Activated CD4-positive, alpha-beta memory T cell treated with anti-CD3 and anti-CD28 coated beads, Interleukin-2, amount 10 ng/mL, durations not matched to agents 7 days and 5 days (primary cell): Measurements from ENCODE around the gene HS6ST3. TPM values are rescaled to one million over a fixed set of nuclear protein-coding genes. Genes with fewer than 3 reads are reported as not detected.

Source experiments
- CTCF ChIA-PET: fragments of 350-600 bp; sonication (Branson Sonifier 250); formaldehyde crosslinking; loops from one replicate; lab custom pipeline; 2021; ENCODE audit warnings: antibody characterized with exemption, inconsistent platforms; lab: Charles Lee
- POLR2A ChIA-PET: fragments of 350-600 bp; sonication (Branson Sonifier 250); formaldehyde crosslinking; loops from one replicate; lab custom pipeline; 2021; ENCODE audit warnings: antibody characterized with exemption; lab: Charles Lee
- DNase-seq: peaks from one replicate; pipeline ENCODE4 v3.0.0-alpha.2; 2020
- H3K27ac Mint-ChIP-seq: one replicate; pipeline ENCODE4 v1.8.0; 2021; ENCODE audit warnings: mild to moderate bottlenecking, mixed read lengths
- H3K27me3 Mint-ChIP-seq: one replicate; pipeline ENCODE4 v1.8.0; 2021; ENCODE audit warnings: mixed read lengths
- H3K36me3 Mint-ChIP-seq: one replicate; pipeline ENCODE4 v1.8.0; 2021; ENCODE audit warnings: low read depth, mixed read lengths
- H3K4me1 Mint-ChIP-seq: one replicate; pipeline ENCODE4 v1.8.0; 2021; ENCODE audit warnings: mixed read lengths
- H3K4me3 Mint-ChIP-seq: one replicate; pipeline ENCODE4 v1.8.0; 2021; ENCODE audit warnings: mild to moderate bottlenecking, mixed read lengths
- H3K9me3 Mint-ChIP-seq: one replicate; pipeline ENCODE4 v1.8.0; 2021; ENCODE audit warnings: mixed read lengths
- total RNA-seq, 2 experiments: library from RNA; stranded (reverse); gene quantifications; one replicate each; pipeline ENCODE4 v1.2.3, GENCODE V29; 2021

Gene HS6ST3
- total RNA-seq, 2 experiments from 2014 or later = not detected

- ChIA-PET CTCF (interaction anchor here (1.7 kb wide), 1 partner anchor 8 kb away, joined by 4 read pairs; no protein-coding TSS in a partner anchor), POLR2A (no interaction called here)
- no peaks in the 10 kb centered on the region for H3K4me1 Mint-ChIP-seq
- no peak overlapping the region for H3K4me3 Mint-ChIP-seq
- no peaks in the 10 kb centered on the region for H3K9me3 Mint-ChIP-seq
- H3K27me3 Mint-ChIP-seq = no peaks in the 10 kb centered on the region
- H3K27ac Mint-ChIP-seq = no peak overlapping the region
- H3K36me3 Mint-ChIP-seq = no peaks in the 10 kb centered on the region
- no peak for DNase-seq
These were observed 720.2 kb downstream of the HS6ST3 start for GRCh38 chr13:96810104-96810503.

GRCh38 chr13:96811049-96811448 lies 721.1 kb downstream of the HS6ST3 start:
- H3K4me3 Mint-ChIP-seq = no peak overlapping the region
- H3K27ac Mint-ChIP-seq = no peak overlapping the region
- no peaks in the 10 kb centered on the region for H3K27me3 Mint-ChIP-seq
- no peaks in the 10 kb centered on the region for H3K9me3 Mint-ChIP-seq
- POLR2A ChIA-PET = no interaction called here
- no peaks in the 10 kb centered on the region for H3K4me1 Mint-ChIP-seq
- CTCF ChIA-PET = interaction anchor here (0.6 kb wide), 1 partner anchor 150 kb away, joined by 3 read pairs; no protein-coding TSS in a partner anchor
- DNase-seq = no peak
- H3K36me3 Mint-ChIP-seq = no peaks in the 10 kb centered on the region

GRCh38 chr13:96816261-96816660 lies 726.4 kb downstream of the HS6ST3 start:
- Mint-ChIP-seq H3K27ac (no peak overlapping the region), H3K27me3 (no peaks in the 10 kb centered on the region), H3K9me3 (no peaks in the 10 kb centered on the region), H3K4me3 (no peak overlapping the region), H3K4me1 (no peaks in the 10 kb centered on the region), H3K36me3 (no peaks in the 10 kb centered on the region)
- ChIA-PET CTCF (no interaction called here), POLR2A (no interaction called here)
- no peak for DNase-seq

GRCh38 chr13:96816874-96817273 lies 727.0 kb downstream of the HS6ST3 start:
- H3K36me3 Mint-ChIP-seq = no peaks in the 10 kb centered on the region
- DNase-seq = no peak
- no peak overlapping the region for H3K27ac Mint-ChIP-seq
- ChIA-PET POLR2A (no interaction called here), CTCF (interaction anchor here (1.0 to 1.3 kb wide), 3 partner anchors 38 to 797 kb away, joined by 3 to 6 read pairs (median 3); no protein-coding TSS in a partner anchor)
- H3K4me3 Mint-ChIP-seq = no peak overlapping the region
- H3K27me3 Mint-ChIP-seq = no peaks in the 10 kb centered on the region
- H3K4me1 Mint-ChIP-seq = no peaks in the 10 kb centered on the region
- H3K9me3 Mint-ChIP-seq = no peaks in the 10 kb centered on the region

- no peaks in the 10 kb centered on the region for H3K4me1 Mint-ChIP-seq
- CTCF ChIA-PET = interaction anchor here (1.0 to 1.3 kb wide), 5 partner anchors 8 to 797 kb away, joined by 3 to 6 read pairs (median 3); no protein-coding TSS in a partner anchor
- no peaks in the 10 kb centered on the region for H3K27me3 Mint-ChIP-seq
- POLR2A ChIA-PET = no interaction called here
- H3K4me3 Mint-ChIP-seq = no peak overlapping the region
- no peak for DNase-seq
- H3K27ac Mint-ChIP-seq = no peak overlapping the region
- H3K36me3 Mint-ChIP-seq = no peaks in the 10 kb centered on the region
- no peaks in the 10 kb centered on the region for H3K9me3 Mint-ChIP-seq
These were observed 727.5 kb downstream of the HS6ST3 start for GRCh38 chr13:96817336-96817941.

- Mint-ChIP-seq H3K36me3 (no peaks in the 10 kb centered on the region), H3K27ac (no peak overlapping the region), H3K27me3 (no peaks in the 10 kb centered on the region), H3K9me3 (no peaks in the 10 kb centered on the region), H3K4me3 (no peak overlapping the region), H3K4me1 (no peaks in the 10 kb centered on the region)
- no peak for DNase-seq
- POLR2A ChIA-PET = no interaction called here
- CTCF ChIA-PET = no interaction called here
These were observed 729.5 kb downstream of the HS6ST3 start for GRCh38 chr13:96819375-96819774.

- no peak overlapping the region for H3K4me3 Mint-ChIP-seq
- H3K27ac Mint-ChIP-seq = no peak overlapping the region
- H3K9me3 Mint-ChIP-seq = no peaks in the 10 kb centered on the region
- H3K4me1 Mint-ChIP-seq = no peaks in the 10 kb centered on the region
- H3K36me3 Mint-ChIP-seq = no peaks in the 10 kb centered on the region
- H3K27me3 Mint-ChIP-seq = no peaks in the 10 kb centered on the region
- ChIA-PET POLR2A (no interaction called here), CTCF (no interaction called here)
- DNase-seq = no peak
These were observed 731.5 kb downstream of the HS6ST3 start for GRCh38 chr13:96821381-96821780.

- ChIA-PET POLR2A (no interaction called here), CTCF (no interaction called here)
- Mint-ChIP-seq H3K36me3 (no peaks in the 10 kb centered on the region), H3K4me3 (no peak overlapping the region), H3K4me1 (no peaks in the 10 kb centered on the region), H3K27ac (no peak overlapping the region), H3K27me3 (no peaks in the 10 kb centered on the region), H3K9me3 (no peaks in the 10 kb centered on the region)
- DNase-seq = no peak
These were observed 732.1 kb downstream of the HS6ST3 start for GRCh38 chr13:96821971-96822370.

GRCh38 chr13:96822895-96823294 lies 733.0 kb downstream of the HS6ST3 start:
- Mint-ChIP-seq H3K27me3 (no peaks in the 10 kb centered on the region), H3K9me3 (no peaks in the 10 kb centered on the region), H3K36me3 (no peaks in the 10 kb centered on the region), H3K4me3 (no peak overlapping the region), H3K27ac (no peak overlapping the region), H3K4me1 (no peaks in the 10 kb centered on the region)
- ChIA-PET POLR2A (no interaction called here), CTCF (no interaction called here)
- no peak for DNase-seq

GRCh38 chr13:96824140-96824539 lies 734.2 kb downstream of the HS6ST3 start:
- Mint-ChIP-seq H3K27me3 (no peaks in the 10 kb centered on the region), H3K4me3 (no peak overlapping the region), H3K36me3 (no peaks in the 10 kb centered on the region), H3K27ac (no peak overlapping the region), H3K9me3 (no peaks in the 10 kb centered on the region), H3K4me1 (no peaks in the 10 kb centered on the region)
- ChIA-PET POLR2A (no interaction called here), CTCF (no interaction called here)
- no peak for DNase-seq

- Mint-ChIP-seq H3K27me3 (no peaks in the 10 kb centered on the region), H3K36me3 (no peaks in the 10 kb centered on the region), H3K27ac (no peak overlapping the region), H3K9me3 (no peaks in the 10 kb centered on the region), H3K4me3 (no peak overlapping the region), H3K4me1 (no peaks in the 10 kb centered on the region)
- DNase-seq = no peak
- CTCF ChIA-PET = no interaction called here
- POLR2A ChIA-PET = no interaction called here
These were observed 735.7 kb downstream of the HS6ST3 start for GRCh38 chr13:96825653-96826052.

- ChIA-PET CTCF (no interaction called here), POLR2A (no interaction called here)
- H3K27me3 Mint-ChIP-seq = no peaks in the 10 kb centered on the region
- H3K4me3 Mint-ChIP-seq = no peak overlapping the region
- H3K27ac Mint-ChIP-seq = no peak overlapping the region
- H3K9me3 Mint-ChIP-seq = peaks cover 5% of the 10 kb centered on the region
- H3K4me1 Mint-ChIP-seq = no peaks in the 10 kb centered on the region
- H3K36me3 Mint-ChIP-seq = no peaks in the 10 kb centered on the region
- DNase-seq = no peak
These were observed 744.7 kb downstream of the HS6ST3 start for GRCh38 chr13:96834626-96835025.

GRCh38 chr13:96835546-96835945 lies 745.6 kb downstream of the HS6ST3 start:
- Mint-ChIP-seq H3K27ac (no peak overlapping the region), H3K4me1 (no peaks in the 10 kb centered on the region), H3K4me3 (no peak overlapping the region), H3K27me3 (no peaks in the 10 kb centered on the region), H3K9me3 (peaks cover 5% of the 10 kb centered on the region), H3K36me3 (no peaks in the 10 kb centered on the region)
- POLR2A ChIA-PET = no interaction called here
- DNase-seq = no peak
- CTCF ChIA-PET = no interaction called here

GRCh38 chr13:96836733-96837132 lies 746.8 kb downstream of the HS6ST3 start:
- no peak for DNase-seq
- Mint-ChIP-seq H3K4me3 (no peak overlapping the region), H3K36me3 (no peaks in the 10 kb centered on the region), H3K27ac (no peak overlapping the region), H3K9me3 (peaks cover 5% of the 10 kb centered on the region), H3K4me1 (no peaks in the 10 kb centered on the region), H3K27me3 (no peaks in the 10 kb centered on the region)
- POLR2A ChIA-PET = no interaction called here
- CTCF ChIA-PET = no interaction called here
